ENCODE measurements around the gene ATP1A3.

The ATP1A3 gene

DNA sequence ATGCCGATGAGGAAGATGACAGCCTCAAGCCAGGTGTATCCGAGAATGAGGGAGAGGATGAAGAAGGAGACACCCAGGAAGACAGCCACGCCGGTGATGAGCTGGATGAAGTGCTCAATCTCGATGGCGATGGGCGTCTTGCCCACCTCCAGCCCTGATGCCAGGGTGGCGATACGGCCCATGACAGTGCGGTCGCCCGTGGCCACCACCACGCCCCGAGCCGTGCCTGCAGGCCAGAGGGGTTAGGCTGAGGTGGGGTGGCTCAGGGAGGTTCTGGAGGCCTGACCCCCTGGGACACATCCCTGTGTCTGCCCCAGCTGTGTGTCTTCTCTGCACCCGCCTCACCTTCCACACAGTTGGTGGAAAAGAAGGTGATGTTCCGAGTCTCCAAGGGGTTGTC, 9.1 kb downstream of the ATP1A3 start:
- DNase-seq: no peak

DNA sequence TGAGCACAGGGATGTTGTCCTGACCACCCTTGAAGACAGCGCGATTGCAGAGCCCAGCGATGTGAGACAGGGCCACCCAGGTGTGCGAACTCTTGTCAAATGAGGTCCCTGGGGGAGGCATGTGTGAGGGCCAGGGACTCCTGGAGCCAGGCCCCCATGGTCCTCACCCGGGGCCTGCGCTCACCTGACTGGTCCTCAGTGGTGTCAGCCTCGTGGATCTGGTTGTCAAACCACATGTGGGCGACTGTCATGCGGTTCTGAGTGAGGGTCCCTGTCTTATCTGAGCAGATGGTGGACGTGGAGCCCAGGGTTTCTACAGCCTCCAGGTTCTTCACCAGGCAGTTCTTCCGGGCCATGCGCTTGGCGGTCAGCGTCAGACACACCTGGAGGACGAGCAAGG, 12.3 kb downstream of the ATP1A3 start:
- no peak for DNase-seq

DNA sequence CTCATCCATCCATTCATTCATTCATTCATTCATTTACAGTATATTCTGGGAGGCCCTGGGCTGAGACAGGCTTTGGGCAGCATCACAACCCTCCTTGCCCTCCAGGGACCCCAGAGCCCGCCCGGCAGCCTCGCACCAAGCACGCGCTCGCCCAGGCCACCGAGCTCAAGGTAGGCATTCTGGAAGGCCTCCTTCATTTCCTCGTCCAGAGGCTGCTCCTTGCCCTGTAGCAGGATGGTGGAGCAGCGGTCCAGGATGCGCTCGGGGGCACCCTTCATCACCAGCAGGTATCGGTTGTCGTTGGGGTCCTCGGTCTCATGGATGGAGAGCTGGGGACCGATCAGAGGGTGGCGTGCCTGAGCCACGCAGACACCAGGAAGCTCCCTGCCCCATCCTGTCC, 15.6 kb downstream of the ATP1A3 start:
- DNase-seq: no peak

- no peak for DNase-seq
Measured at GRCh38 chr19:41977916-41978315, 16.1 kb downstream of the ATP1A3 start.

GRCh38 chr19:41974652-41975051, 19.4 kb downstream of the ATP1A3 start:
- DNase-seq: no peak

DNA sequence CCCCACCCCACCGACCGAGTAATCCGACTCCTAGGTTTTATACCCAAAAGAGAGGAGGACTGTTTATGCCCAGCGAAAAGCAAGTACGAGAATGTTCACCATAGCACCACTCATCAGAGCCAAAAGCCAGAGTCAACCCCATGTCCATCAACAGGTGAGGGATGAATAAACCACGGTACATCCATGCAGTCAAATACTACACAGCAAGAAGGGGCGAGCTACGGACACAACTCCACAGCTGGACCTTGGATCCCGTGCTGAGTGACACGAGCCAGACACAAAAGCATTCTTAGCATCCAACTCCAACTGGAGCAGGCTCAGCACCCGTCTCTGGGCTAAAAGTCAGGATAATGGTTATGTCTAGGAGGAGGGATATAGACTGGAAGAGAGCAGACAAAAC, 22.7 kb downstream of the ATP1A3 start:
- DNase-seq: no peak

GRCh38 chr19:41969772-41970458, 24.1 kb downstream of the ATP1A3 start:
- no peak for DNase-seq

DNA sequence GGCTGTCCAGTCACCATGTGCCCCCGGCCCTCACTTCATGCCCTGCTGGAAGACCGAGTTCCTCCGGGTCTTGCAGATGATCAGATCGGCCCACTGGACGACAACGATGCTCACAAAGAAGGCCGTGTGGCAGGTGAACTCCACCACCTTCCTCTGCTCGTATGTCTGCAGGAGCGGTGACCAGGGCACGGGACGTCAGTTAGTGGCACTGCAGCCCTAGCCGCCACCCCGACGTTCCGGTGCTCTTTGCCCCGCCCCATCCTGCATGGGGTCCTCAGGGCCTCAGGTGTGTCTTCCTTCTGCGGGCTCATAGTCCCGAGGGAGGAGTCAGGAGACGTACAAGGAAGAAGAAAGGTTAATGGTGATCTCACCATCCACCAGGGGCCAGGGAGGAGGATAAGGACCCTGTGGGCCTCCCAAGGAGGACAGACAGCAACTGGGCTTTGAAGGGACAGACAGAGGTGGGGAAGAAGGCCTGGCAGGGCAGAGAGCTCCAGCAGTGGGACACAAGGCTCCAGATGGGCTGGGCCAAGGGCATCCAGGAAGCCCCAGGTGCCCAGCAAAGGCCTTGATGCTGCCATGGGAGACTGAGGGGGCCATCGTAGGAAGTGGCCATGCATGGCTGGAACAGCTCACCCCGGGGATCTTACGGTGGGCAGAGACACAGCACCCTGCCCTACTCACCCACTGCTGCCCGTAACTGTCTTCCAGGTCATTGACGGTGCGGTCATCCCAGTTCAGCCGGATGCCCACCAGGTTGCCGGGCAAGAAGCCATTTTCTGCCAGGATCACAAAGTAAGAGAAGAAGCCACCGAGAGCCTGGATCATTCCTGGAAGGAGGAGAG, 25.1 kb downstream of the ATP1A3 start:
- no peak for DNase-seq

GRCh38 chr19:41967054-41967783, 26.8 kb downstream of the ATP1A3 start:
- DNase-seq: no peak

GRCh38 chr19:41965106-41965505, 28.9 kb downstream of the ATP1A3 start:
- no peak for DNase-seq

DNA sequence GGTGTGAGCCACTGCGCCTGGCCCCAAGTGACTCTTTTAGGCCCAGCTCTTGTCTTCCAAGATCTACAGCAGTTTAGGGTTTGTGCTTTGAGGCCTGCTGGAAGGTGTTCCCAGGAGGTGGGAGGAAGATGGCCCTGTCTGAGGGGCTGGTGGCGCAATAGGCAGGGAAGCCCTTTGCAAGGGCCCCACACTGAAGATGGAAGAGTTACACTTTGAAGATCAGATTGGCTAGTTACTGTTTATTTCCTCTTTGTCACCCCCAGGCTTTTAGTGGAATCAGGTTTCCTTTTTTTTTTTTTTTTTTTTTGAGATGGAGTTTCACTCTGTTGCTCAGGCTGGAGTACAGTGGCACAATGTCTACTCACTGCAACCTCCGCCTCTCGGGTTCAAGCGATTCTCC, 33.1 kb downstream of the ATP1A3 start:
- no peak for DNase-seq

DNA sequence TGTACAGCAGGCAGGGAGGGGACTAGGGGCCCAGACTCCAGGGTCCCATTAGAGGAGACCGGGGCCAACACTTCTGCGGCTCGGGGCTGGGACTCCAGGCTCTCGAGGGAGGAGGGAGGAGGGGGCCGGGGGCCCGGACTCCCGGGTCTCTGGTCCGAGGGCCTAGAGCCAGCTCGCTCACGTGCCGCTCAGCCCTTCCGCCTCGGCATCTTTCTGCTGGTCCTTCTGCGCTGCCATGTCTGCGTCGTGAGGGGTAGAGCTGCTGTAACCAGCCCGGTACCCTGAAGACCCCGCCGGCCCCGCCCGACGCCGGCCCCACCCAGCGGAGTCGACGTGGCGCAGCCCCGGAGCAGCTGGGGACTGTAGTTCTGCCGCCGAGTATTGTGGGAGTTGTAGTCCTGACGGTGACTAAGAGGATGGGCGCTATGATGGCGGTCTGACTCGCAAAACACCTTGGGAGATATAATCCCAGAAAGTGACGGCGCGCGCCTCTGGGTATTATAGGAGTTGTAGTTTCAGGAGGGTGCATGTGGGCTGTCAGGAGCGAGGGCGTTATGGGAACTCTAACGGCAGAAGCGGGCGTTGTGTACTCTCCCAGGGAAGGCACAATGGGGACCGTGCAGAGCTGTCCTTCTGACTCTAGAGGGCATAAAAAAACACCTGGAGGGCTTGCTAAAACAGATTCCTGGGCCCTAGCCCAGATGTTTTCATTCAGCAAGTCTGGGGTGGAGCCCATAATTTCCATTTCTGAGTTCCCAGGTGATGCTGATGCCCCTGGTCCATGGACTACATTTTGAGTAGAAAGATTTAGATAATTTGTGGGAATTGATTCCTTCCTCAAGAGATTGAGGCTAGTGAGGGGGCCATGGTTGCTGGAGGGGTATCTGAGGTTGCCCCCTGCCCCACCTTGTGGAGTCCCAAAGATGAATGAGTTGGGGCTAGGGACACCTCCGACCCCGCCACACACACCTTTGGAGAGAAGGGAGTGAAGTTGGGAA, 34.7 kb downstream of the ATP1A3 start, which contains the start of gene RABAC1:
Gene RABAC1 (minus strand): TSS at position 266 of the 998 bp plus-strand sequence. CDS start 29 bp downstream, at position 237.
- DNase-seq: peak; percentile 79

GRCh38 chr19:41958367-41959055, 35.5 kb downstream of the ATP1A3 start:
- peak; percentile 74 for DNase-seq

- DNase-seq: no peak
Measured at GRCh38 chr19:41957838-41958366, 36.1 kb downstream of the ATP1A3 start.

DNA sequence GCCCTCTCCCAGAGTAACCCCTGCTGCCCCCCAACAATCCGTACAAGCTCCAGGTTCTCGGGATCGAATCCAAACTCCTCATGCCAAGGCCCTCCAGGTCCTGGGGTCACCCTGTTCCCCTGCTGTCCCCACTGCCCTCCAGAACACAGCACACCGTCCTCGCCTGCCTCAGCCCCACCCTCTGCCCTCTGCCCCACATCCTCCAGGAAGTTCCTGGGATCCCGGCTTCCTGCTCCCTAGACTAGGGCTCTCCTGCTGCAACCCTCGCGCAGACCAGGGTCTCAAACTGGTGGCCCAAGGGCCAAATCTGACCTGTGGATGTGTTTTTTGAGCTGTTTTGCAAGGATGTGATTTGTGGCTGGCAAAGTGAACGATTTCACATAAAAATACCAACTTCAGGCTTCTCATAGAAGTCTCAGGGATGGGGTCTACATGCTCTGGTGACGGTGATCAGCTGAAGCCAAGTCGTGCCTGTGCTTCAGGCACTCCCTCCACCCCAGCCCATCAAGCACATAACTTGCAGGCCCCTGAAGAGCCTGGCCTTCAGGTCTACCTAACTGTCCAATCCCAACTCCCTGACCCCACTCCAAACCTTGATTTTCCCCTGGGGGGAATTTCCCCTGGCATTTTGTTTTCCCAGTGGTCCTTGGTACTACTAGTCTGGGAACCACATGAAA, 36.7 kb downstream of the ATP1A3 start:
- DNase-seq: no peak

- no peak for DNase-seq
Measured at GRCh38 chr19:41956621-41957020, 37.4 kb downstream of the ATP1A3 start.

DNA sequence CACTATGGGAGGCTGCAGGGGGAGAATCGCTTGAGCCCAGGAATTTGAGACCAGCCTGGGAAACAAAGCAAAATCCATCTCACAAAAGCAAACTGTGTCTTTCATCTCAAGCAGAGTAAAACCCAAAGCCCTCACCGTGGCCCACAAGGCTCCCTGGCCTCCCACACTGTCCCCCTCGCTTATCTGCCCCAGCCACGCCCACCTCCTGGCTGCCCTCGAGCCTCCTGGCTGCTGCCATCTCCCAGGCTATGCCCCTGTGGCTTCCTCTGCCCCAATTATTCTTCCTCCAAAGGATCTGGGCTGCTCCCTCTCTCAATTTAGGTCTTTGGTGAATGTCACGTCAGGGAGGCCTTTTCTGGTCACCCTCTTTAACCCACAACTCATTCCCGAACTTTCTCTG, 38.5 kb downstream of the ATP1A3 start:
- DNase-seq: no peak

- DNase-seq: peak; percentile 73
Measured at GRCh38 chr19:41951686-41952172, 42.3 kb downstream of the ATP1A3 start.

- no peak for DNase-seq
Measured at GRCh38 chr19:41947091-41947490, 46.9 kb downstream of the ATP1A3 start.

GRCh38 chr19:41945135-41945766, 48.8 kb downstream of the ATP1A3 start:
- peak; percentile 77 for DNase-seq

Data from activated effector memory CD4-positive, alpha-beta T cell treated with Interleukin-2 at 50 U/mL for 16 hours (primary cell).